Measurements from ENCODE around the gene CCBE1.

The CCBE1 gene

GRCh38 chr18:59514203-59514602 lies 183.0 kb downstream of the CCBE1 start:
- Histone ChIP-seq H3K9me3 (ENCODE audit: insufficient read depth, low read depth, low read length) (no peaks in the 10 kb centered on the region), H3K4me1 (ENCODE audit: control insufficient read depth in 1 of 2, insufficient read depth in 2 of 2, low read length in 2 of 2) (peaks cover 8 to 33% of the 10 kb centered on the region in 2 experiments), H2BK5ac (ENCODE audit: low read depth, low read length, poor library complexity) (no peak overlapping the region), H3K14ac (ENCODE audit: low read length) (no peak overlapping the region), H4K12ac (ENCODE audit: low read depth, low read length) (no peak overlapping the region), H3K36me3 (ENCODE audit: control insufficient read depth in 1 of 2, insufficient read depth in 2 of 2, low read length in 2 of 2) (no peaks in the 10 kb centered on the region), H3K9ac (ENCODE audit: low read length) (no peak overlapping the region), H3K4me2 (ENCODE audit: low read length) (no peak overlapping the region), H3K4me3 (ENCODE audit: low read depth, low read length) (no peak overlapping the region), H2BK120ac (ENCODE audit: insufficient read depth, low read length, poor library complexity) (no peak overlapping the region), H3K4ac (ENCODE audit: low read depth, low read length) (no peak overlapping the region), H2BK12ac (ENCODE audit: low read length) (no peak overlapping the region), H4K91ac (ENCODE audit: low read depth, low read length) (no peak overlapping the region), H2AFZ (ENCODE audit: insufficient read depth, low read length, poor library complexity) (no peak overlapping the region), H3K79me1 (ENCODE audit: low read length) (peaks cover 7% of the 10 kb centered on the region), H3K18ac (ENCODE audit: low read length) (no peak overlapping the region), H3K23ac (ENCODE audit: low read length) (no peak overlapping the region), H4K8ac (ENCODE audit: low read depth, low read length) (no peak overlapping the region), H3K27me3 (ENCODE audit: insufficient read depth, low read length) (no peaks in the 10 kb centered on the region), H2AK5ac (ENCODE audit: low read length) (no peak overlapping the region), H3K27ac (ENCODE audit: low read depth, low read length) (no peak overlapping the region), H3K79me2 (ENCODE audit: control insufficient read depth, insufficient read depth, low read length, poor library complexity) (no peaks in the 10 kb centered on the region)
- no CpG with 5 or more reads among the region's 13 CpGs for WGBS (ENCODE audit: extremely low coverage, insufficient coverage, insufficient read length)
- peak in 1 of 2 donors; percentile 8 for DNase-seq

GRCh38 chr18:59512025-59512755 lies 185.0 kb downstream of the CCBE1 start:
- no peak overlapping the region for H3K4ac ChIP-seq (ENCODE audit: low read depth, low read length)
- H3K27ac ChIP-seq (ENCODE audit: low read depth, low read length), result no peak overlapping the region
- H3K23ac ChIP-seq (ENCODE audit: low read length), result no peak overlapping the region
- no peaks in the 10 kb centered on the region for H3K79me2 ChIP-seq (ENCODE audit: control insufficient read depth, insufficient read depth, low read length, poor library complexity)
- peak overlapping the region; percentile 10 for H4K91ac ChIP-seq (ENCODE audit: low read depth, low read length)
- no peak overlapping the region for H3K4me3 ChIP-seq (ENCODE audit: low read depth, low read length)
- H3K9me3 ChIP-seq (ENCODE audit: insufficient read depth, low read depth, low read length), result peaks cover under 1% of the 10 kb centered on the region
- H3K79me1 ChIP-seq (ENCODE audit: low read length), result peaks cover 7% of the 10 kb centered on the region
- H3K9ac ChIP-seq (ENCODE audit: low read length), result no peak overlapping the region
- H2AFZ ChIP-seq (ENCODE audit: insufficient read depth, low read length, poor library complexity), result no peak overlapping the region
- H2AK5ac ChIP-seq (ENCODE audit: low read length), result peak overlapping the region; percentile 15
- DNase-seq, result no peak
- H3K4me1 ChIP-seq (ENCODE audit: control insufficient read depth in 1 of 2, insufficient read depth in 2 of 2, low read length in 2 of 2), result peaks cover 5 to 22% of the 10 kb centered on the region in 2 experiments
- H2BK12ac ChIP-seq (ENCODE audit: low read length), result peak overlapping the region; percentile 11
- H3K18ac ChIP-seq (ENCODE audit: low read length), result peak overlapping the region; percentile 33
- peak overlapping the region; percentile 17 for H3K14ac ChIP-seq (ENCODE audit: low read length)
- no peak overlapping the region for H2BK5ac ChIP-seq (ENCODE audit: low read depth, low read length, poor library complexity)
- WGBS (ENCODE audit: extremely low coverage, insufficient coverage, insufficient read length), result no CpG with 5 or more reads among the region's 7 CpGs
- H4K8ac ChIP-seq (ENCODE audit: low read depth, low read length), result no peak overlapping the region
- H3K27me3 ChIP-seq (ENCODE audit: insufficient read depth, low read length), result no peaks in the 10 kb centered on the region
- H3K4me2 ChIP-seq (ENCODE audit: low read length), result no peak overlapping the region
- no peak overlapping the region for H4K12ac ChIP-seq (ENCODE audit: low read depth, low read length)
- H3K36me3 ChIP-seq (ENCODE audit: control insufficient read depth in 1 of 2, insufficient read depth in 2 of 2, low read length in 2 of 2), result no peaks in the 10 kb centered on the region
- no peak overlapping the region for H2BK120ac ChIP-seq (ENCODE audit: insufficient read depth, low read length, poor library complexity)

- H2BK12ac ChIP-seq (ENCODE audit: low read length), result no peak overlapping the region
- H3K4ac ChIP-seq (ENCODE audit: low read depth, low read length), result no peak overlapping the region
- no peaks in the 10 kb centered on the region for H3K36me3 ChIP-seq (ENCODE audit: control insufficient read depth in 1 of 2, insufficient read depth in 2 of 2, low read length in 2 of 2)
- H2AFZ ChIP-seq (ENCODE audit: insufficient read depth, low read length, poor library complexity), result no peak overlapping the region
- H3K27ac ChIP-seq (ENCODE audit: low read depth, low read length), result no peak overlapping the region
- no peak for DNase-seq
- H3K9me3 ChIP-seq (ENCODE audit: insufficient read depth, low read depth, low read length), result peaks cover 1% of the 10 kb centered on the region
- H3K18ac ChIP-seq (ENCODE audit: low read length), result peak overlapping the region; percentile 1
- H2AK5ac ChIP-seq (ENCODE audit: low read length), result no peak overlapping the region
- H3K4me2 ChIP-seq (ENCODE audit: low read length), result no peak overlapping the region
- H3K27me3 ChIP-seq (ENCODE audit: insufficient read depth, low read length), result no peaks in the 10 kb centered on the region
- peaks cover 3 to 9% of the 10 kb centered on the region in 2 experiments for H3K4me1 ChIP-seq (ENCODE audit: control insufficient read depth in 1 of 2, insufficient read depth in 2 of 2, low read length in 2 of 2)
- no peak overlapping the region for H2BK5ac ChIP-seq (ENCODE audit: low read depth, low read length, poor library complexity)
- H3K79me2 ChIP-seq (ENCODE audit: control insufficient read depth, insufficient read depth, low read length, poor library complexity), result no peaks in the 10 kb centered on the region
- H3K14ac ChIP-seq (ENCODE audit: low read length), result no peak overlapping the region
- H3K79me1 ChIP-seq (ENCODE audit: low read length), result peaks cover 4% of the 10 kb centered on the region
- no peak overlapping the region for H4K91ac ChIP-seq (ENCODE audit: low read depth, low read length)
- no peak overlapping the region for H3K4me3 ChIP-seq (ENCODE audit: low read depth, low read length)
- H2BK120ac ChIP-seq (ENCODE audit: insufficient read depth, low read length, poor library complexity), result no peak overlapping the region
- H3K23ac ChIP-seq (ENCODE audit: low read length), result no peak overlapping the region
- no peak overlapping the region for H4K8ac ChIP-seq (ENCODE audit: low read depth, low read length)
- WGBS (ENCODE audit: extremely low coverage, insufficient coverage, insufficient read length), result no CpG with 5 or more reads among the region's 8 CpGs
- H3K9ac ChIP-seq (ENCODE audit: low read length), result no peak overlapping the region
- no peak overlapping the region for H4K12ac ChIP-seq (ENCODE audit: low read depth, low read length)
Measured at GRCh38 chr18:59509481-59510442, 187.5 kb downstream of the CCBE1 start.

GRCh38 chr18:59505356-59505755 lies 191.9 kb downstream of the CCBE1 start:
- H4K91ac ChIP-seq (ENCODE audit: low read depth, low read length), result no peak overlapping the region
- H3K27me3 ChIP-seq (ENCODE audit: insufficient read depth, low read length), result no peaks in the 10 kb centered on the region
- H3K14ac ChIP-seq (ENCODE audit: low read length), result no peak overlapping the region
- peaks cover 18 to 23% of the 10 kb centered on the region in 2 experiments for H3K4me1 ChIP-seq (ENCODE audit: control insufficient read depth in 1 of 2, insufficient read depth in 2 of 2, low read length in 2 of 2)
- no peak overlapping the region for H3K27ac ChIP-seq (ENCODE audit: low read depth, low read length)
- no peak overlapping the region for H3K9ac ChIP-seq (ENCODE audit: low read length)
- no peak overlapping the region for H2BK5ac ChIP-seq (ENCODE audit: low read depth, low read length, poor library complexity)
- H4K12ac ChIP-seq (ENCODE audit: low read depth, low read length), result no peak overlapping the region
- H4K8ac ChIP-seq (ENCODE audit: low read depth, low read length), result no peak overlapping the region
- no peak for DNase-seq
- H2AFZ ChIP-seq (ENCODE audit: insufficient read depth, low read length, poor library complexity), result no peak overlapping the region
- no peak overlapping the region for H3K4ac ChIP-seq (ENCODE audit: low read depth, low read length)
- no peak overlapping the region for H3K4me3 ChIP-seq (ENCODE audit: low read depth, low read length)
- H2BK12ac ChIP-seq (ENCODE audit: low read length), result no peak overlapping the region
- no peak overlapping the region for H3K4me2 ChIP-seq (ENCODE audit: low read length)
- H3K79me1 ChIP-seq (ENCODE audit: low read length), result peaks cover 7% of the 10 kb centered on the region
- H3K9me3 ChIP-seq (ENCODE audit: insufficient read depth, low read depth, low read length), result peaks cover 1% of the 10 kb centered on the region
- H2AK5ac ChIP-seq (ENCODE audit: low read length), result no peak overlapping the region
- no peaks in the 10 kb centered on the region for H3K36me3 ChIP-seq (ENCODE audit: control insufficient read depth in 1 of 2, insufficient read depth in 2 of 2, low read length in 2 of 2)
- H3K18ac ChIP-seq (ENCODE audit: low read length), result no peak overlapping the region
- H3K23ac ChIP-seq (ENCODE audit: low read length), result no peak overlapping the region
- H3K79me2 ChIP-seq (ENCODE audit: control insufficient read depth, insufficient read depth, low read length, poor library complexity), result no peaks in the 10 kb centered on the region
- no peak overlapping the region for H2BK120ac ChIP-seq (ENCODE audit: insufficient read depth, low read length, poor library complexity)
